GM19452 (cell line): Measurements from ENCODE around the gene ARHGAP23.
"Not testable (repeated sequence)": the region's sequence is repeated elsewhere in the genome, so short reads cannot be mapped to it uniquely, and the experiment has no call there.

Source experiments
- ATAC-seq: cut with Tn5 transposase; IDR thresholded peaks from one replicate; pipeline ENCODE4 v1.9.1; 2021; ENCODE audit not compliant: unreplicated experiment

The ARHGAP23 gene

GRCh38 chr17:38511150-38512108, 83.2 kb downstream of the ARHGAP23 start:
- ATAC-seq: no peak

- no peak for ATAC-seq
Measured at GRCh38 chr17:38512473-38513058, 84.3 kb downstream of the ARHGAP23 start.

- not testable (repeated sequence) for ATAC-seq
Measured at GRCh38 chr17:38526526-38526925, 98.3 kb downstream of the ARHGAP23 start.

GRCh38 chr17:38528141-38528540, 99.9 kb downstream of the ARHGAP23 start:
- ATAC-seq: not testable (repeated sequence)

- ATAC-seq: not testable (repeated sequence)
Measured at GRCh38 chr17:38530856-38531255, 102.6 kb downstream of the ARHGAP23 start.

- ATAC-seq: not testable (repeated sequence)
Measured at GRCh38 chr17:38531761-38532160, 103.5 kb downstream of the ARHGAP23 start.

GRCh38 chr17:38532451-38532850, 104.2 kb downstream of the ARHGAP23 start:
- ATAC-seq: no peak

GRCh38 chr17:38533241-38533640, 105.0 kb downstream of the ARHGAP23 start:
- no peak for ATAC-seq

- no peak for ATAC-seq
Measured at GRCh38 chr17:38533866-38534497, 105.7 kb downstream of the ARHGAP23 start.

GRCh38 chr17:38534498-38534885, 106.2 kb downstream of the ARHGAP23 start:
- no peak for ATAC-seq

- no peak for ATAC-seq
Measured at GRCh38 chr17:38535886-38536285, 107.6 kb downstream of the ARHGAP23 start.

- no peak for ATAC-seq
Measured at GRCh38 chr17:38536661-38537060, 108.4 kb downstream of the ARHGAP23 start.

GRCh38 chr17:38538906-38539305, 110.6 kb downstream of the ARHGAP23 start:
- ATAC-seq: no peak

GRCh38 chr17:38539386-38539785, 111.1 kb downstream of the ARHGAP23 start:
- no peak for ATAC-seq

- no peak for ATAC-seq
Measured at GRCh38 chr17:38540514-38541045, 112.3 kb downstream of the ARHGAP23 start.

- no peak for ATAC-seq
Measured at GRCh38 chr17:38541281-38541680, 113.0 kb downstream of the ARHGAP23 start.

- no peak for ATAC-seq
Measured at GRCh38 chr17:38542286-38542685, 114.0 kb downstream of the ARHGAP23 start.

- no peak for ATAC-seq
Measured at GRCh38 chr17:38543403-38544174, 115.3 kb downstream of the ARHGAP23 start.

- ATAC-seq: no peak
Measured at GRCh38 chr17:38544175-38544838, 116.0 kb downstream of the ARHGAP23 start.

- no peak for ATAC-seq
Measured at GRCh38 chr17:38544839-38545209, 116.6 kb downstream of the ARHGAP23 start.
